ENCODE results near the gene CABLES1. TPM values are rescaled to one million over a fixed set of nuclear protein-coding genes. Genes with fewer than 3 reads are reported as not detected.

The CABLES1 gene
- total RNA-seq, 1 donor from 2014 or later: 3.1 TPM

DNA sequence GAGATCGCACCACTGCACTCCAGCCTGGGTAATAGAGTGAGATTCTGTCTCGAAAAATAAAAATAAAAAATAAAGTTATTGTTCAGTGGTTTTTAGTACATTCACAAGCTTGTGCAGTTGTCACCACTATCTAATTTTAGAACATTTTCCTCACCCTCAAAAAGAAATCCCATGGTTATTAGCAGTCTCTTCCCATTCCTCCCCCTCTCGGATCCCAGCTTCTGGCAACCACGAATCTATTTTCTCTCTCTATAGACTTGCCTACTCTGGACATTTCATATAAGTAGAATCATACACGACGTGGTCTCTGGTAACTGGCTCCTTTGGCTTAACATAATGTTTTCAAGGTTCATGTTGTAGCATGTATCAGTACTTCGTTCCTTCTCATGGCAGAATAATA, 38.6 kb downstream of the CABLES1 start:
- Mint-ChIP-seq H3K27me3 (ENCODE audit: unreplicated experiment) (peaks cover 3% of the 10 kb centered on the region), H3K4me1 (ENCODE audit: low read depth, unreplicated experiment) (no peaks in the 10 kb centered on the region), H3K9me3 (ENCODE audit: unreplicated experiment) (peaks cover 2% of the 10 kb centered on the region), H3K4me3 (ENCODE audit: unreplicated experiment) (no peak overlapping the region), H3K36me3 (ENCODE audit: unreplicated experiment) (no peaks in the 10 kb centered on the region), H3K27ac (ENCODE audit: unreplicated experiment) (no peak overlapping the region)
- no peak for TF ChIP-seq CTCF (IDR thresholded peaks at IDR 0.05; ENCODE audit: partially characterized antibody, unreplicated experiment)
- no peak for DNase-seq

GRCh38 chr18:23176701-23177432, 41.6 kb downstream of the CABLES1 start:
- no peak overlapping the region for H3K4me3 Mint-ChIP-seq (ENCODE audit: unreplicated experiment)
- peaks cover 2% of the 10 kb centered on the region for H3K9me3 Mint-ChIP-seq (ENCODE audit: unreplicated experiment)
- no peak overlapping the region for H3K27ac Mint-ChIP-seq (ENCODE audit: unreplicated experiment)
- no peak for TF ChIP-seq CTCF (IDR thresholded peaks at IDR 0.05; ENCODE audit: partially characterized antibody, unreplicated experiment)
- H3K27me3 Mint-ChIP-seq (ENCODE audit: unreplicated experiment): peaks cover 3% of the 10 kb centered on the region
- H3K4me1 Mint-ChIP-seq (ENCODE audit: low read depth, unreplicated experiment): no peaks in the 10 kb centered on the region
- no peaks in the 10 kb centered on the region for H3K36me3 Mint-ChIP-seq (ENCODE audit: unreplicated experiment)
- DNase-seq: no peak

GRCh38 chr18:23177433-23178072, 42.3 kb downstream of the CABLES1 start:
- DNase-seq: no peak
- Mint-ChIP-seq H3K36me3 (ENCODE audit: unreplicated experiment) (no peaks in the 10 kb centered on the region), H3K9me3 (ENCODE audit: unreplicated experiment) (no peaks in the 10 kb centered on the region), H3K4me1 (ENCODE audit: low read depth, unreplicated experiment) (no peaks in the 10 kb centered on the region), H3K27ac (ENCODE audit: unreplicated experiment) (no peak overlapping the region), H3K27me3 (ENCODE audit: unreplicated experiment) (peaks cover 3% of the 10 kb centered on the region), H3K4me3 (ENCODE audit: unreplicated experiment) (no peak overlapping the region)
- no peak for TF ChIP-seq CTCF (IDR thresholded peaks at IDR 0.05; ENCODE audit: partially characterized antibody, unreplicated experiment)

DNA sequence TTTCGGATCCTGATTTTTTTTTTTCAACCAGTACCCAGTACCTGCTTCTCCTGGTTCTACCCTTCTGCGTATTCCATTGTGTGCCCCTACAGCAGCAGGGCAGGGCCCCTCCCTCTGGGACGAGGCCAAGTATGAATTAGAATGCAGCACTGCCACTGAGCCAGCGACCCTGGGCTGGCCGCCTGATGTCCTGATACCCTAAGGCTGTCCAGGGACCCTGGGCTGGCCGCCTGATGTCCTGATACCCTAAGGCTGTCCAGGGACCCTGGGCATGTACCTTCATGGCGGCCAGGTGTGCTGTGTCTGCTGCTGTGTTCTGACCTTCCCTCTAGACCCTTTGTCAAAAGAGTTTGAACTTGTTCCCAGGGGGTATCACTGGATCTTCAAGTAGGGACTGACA, 42.9 kb downstream of the CABLES1 start:
- Mint-ChIP-seq H3K9me3 (ENCODE audit: unreplicated experiment) (no peaks in the 10 kb centered on the region), H3K27ac (ENCODE audit: unreplicated experiment) (no peak overlapping the region), H3K4me1 (ENCODE audit: low read depth, unreplicated experiment) (peaks cover 2% of the 10 kb centered on the region), H3K27me3 (ENCODE audit: unreplicated experiment) (peaks cover 5% of the 10 kb centered on the region), H3K36me3 (ENCODE audit: unreplicated experiment) (no peaks in the 10 kb centered on the region), H3K4me3 (ENCODE audit: unreplicated experiment) (no peak overlapping the region)
- no peak for TF ChIP-seq CTCF (IDR thresholded peaks at IDR 0.05; ENCODE audit: partially characterized antibody, unreplicated experiment)
- no peak for DNase-seq

GRCh38 chr18:23178661-23179081, 43.4 kb downstream of the CABLES1 start:
- Mint-ChIP-seq H3K9me3 (ENCODE audit: unreplicated experiment) (no peaks in the 10 kb centered on the region), H3K4me3 (ENCODE audit: unreplicated experiment) (no peak overlapping the region), H3K27me3 (ENCODE audit: unreplicated experiment) (peaks cover 6% of the 10 kb centered on the region), H3K36me3 (ENCODE audit: unreplicated experiment) (no peaks in the 10 kb centered on the region), H3K4me1 (ENCODE audit: low read depth, unreplicated experiment) (peaks cover 6% of the 10 kb centered on the region), H3K27ac (ENCODE audit: unreplicated experiment) (no peak overlapping the region)
- no peak for TF ChIP-seq CTCF (IDR thresholded peaks at IDR 0.05; ENCODE audit: partially characterized antibody, unreplicated experiment)
- no peak for DNase-seq

Data from glutamatergic neuron (in vitro differentiated cells).